ENCODE measurements around the gene ALDH1L1. TPM values are rescaled to one million over a fixed set of nuclear protein-coding genes. Genes with fewer than 3 reads are reported as not detected.

The ALDH1L1 gene
- total and polyA plus RNA-seq, 2 of the 8 experiments (the other 6 are each of a cell fraction or from before 2014, with no cell fraction given) = 0.98 to 1.6 TPM

- no peak for TF ChIP-seq TAF1 (IDR thresholded peaks at IDR 0.05; ENCODE audit: low read depth, low read length)
- TF ChIP-seq ZNF274 (IDR thresholded peaks at IDR 0.05; ENCODE audit: borderline replicate concordance, extremely low read depth, low read length) = no peak
- no peak for TF ChIP-seq RBBP5 (IDR thresholded peaks at IDR 0.05; ENCODE audit: borderline replicate concordance, low read depth, low read length)
- no peak for TF ChIP-seq CHD1 (IDR thresholded peaks at IDR 0.05; ENCODE audit: low read depth, low read length)
- TF ChIP-seq PHF8 (conservative IDR thresholded peaks at IDR 0.05; ENCODE audit: low read depth, low read length) = no peak
- no peak for TF ChIP-seq NANOG (IDR thresholded peaks at IDR 0.05; ENCODE audit: insufficient read depth, low read depth, low read length, poor library complexity, severe bottlenecking)
- no peak for TF ChIP-seq SP1 (IDR thresholded peaks at IDR 0.05; ENCODE audit: low read depth, low read length)
- TF ChIP-seq JUN (IDR thresholded peaks at IDR 0.05; ENCODE audit: low read depth, low read length) = no peak
These were observed 55.5 kb downstream of the ALDH1L1 start (continued) for GRCh38 chr3:126124896-126125295.
